ENCODE results near the gene OLFM3. TPM values are rescaled to one million over a fixed set of nuclear protein-coding genes. Genes with fewer than 3 reads are reported as not detected.
A peak's percentile ranks its signal among the peaks of the same experiment; 100 is the strongest.

OLFM3 gene
- polyA plus RNA-seq (ENCODE audit: insufficient read length in 4 of 4): 10 to 100 TPM in 3 of 4 donors, 1 to 10 TPM in 1; 1.2 to 31.6 (median 26.1) TPM

GRCh38 chr1:101996825-101997465, at the start of gene OLFM3:
OLFM3 (minus strand) TSS chr1:101996926.
- DNase-seq (ENCODE audit: low read depth in 4 of 4, low spot score in 3 of 4): peak in 3 of 4 donors; percentile 29 to 55 (median 46)

- DNase-seq (ENCODE audit: low read depth in 4 of 4, low spot score in 3 of 4): no peak
Observed at GRCh38 chr1:102045752-102046151, 49.0 kb upstream of the OLFM3 start.

DNA sequence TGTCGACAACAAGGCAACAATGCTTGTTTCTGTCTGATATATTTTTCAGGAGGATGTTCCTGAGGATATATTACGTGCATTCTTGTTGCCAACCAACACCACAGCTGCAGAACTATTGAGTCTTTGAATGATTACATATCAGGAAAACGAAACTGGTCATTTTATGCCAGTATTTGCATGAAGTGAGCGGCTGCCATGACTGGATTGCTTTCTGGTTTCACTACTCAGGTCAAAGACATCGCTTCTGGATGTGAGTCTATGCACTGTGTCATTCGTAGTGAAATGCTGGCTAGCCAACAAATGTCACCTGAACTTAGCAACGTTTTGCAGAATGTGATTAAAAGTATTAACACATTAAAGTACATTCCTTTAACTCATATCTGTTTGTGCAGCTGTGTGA, 35.8 kb upstream of the OLFM3 start:
- DNase-seq (ENCODE audit: low read depth in 4 of 4, low spot score in 3 of 4): no peak

DNA sequence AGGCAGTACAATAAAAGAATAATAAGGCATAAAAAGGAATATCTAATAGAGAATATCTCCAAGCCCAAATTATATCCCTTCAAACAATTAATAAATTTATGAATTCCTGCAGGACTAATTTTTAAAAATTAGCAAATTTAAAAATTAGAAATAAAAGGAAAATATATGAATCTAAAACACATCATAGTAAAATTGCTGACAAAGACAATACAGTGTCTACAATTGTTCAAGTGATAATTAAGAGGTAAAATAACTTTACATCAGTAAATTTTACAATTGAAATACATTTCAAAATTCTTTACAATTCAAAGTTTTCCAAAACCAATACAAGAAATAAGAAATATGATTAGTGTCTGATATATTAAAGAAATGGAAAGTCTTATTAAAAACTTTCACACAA, 22.8 kb upstream of the OLFM3 start:
- no peak for DNase-seq (ENCODE audit: low read depth in 4 of 4, low spot score in 3 of 4)

DNA sequence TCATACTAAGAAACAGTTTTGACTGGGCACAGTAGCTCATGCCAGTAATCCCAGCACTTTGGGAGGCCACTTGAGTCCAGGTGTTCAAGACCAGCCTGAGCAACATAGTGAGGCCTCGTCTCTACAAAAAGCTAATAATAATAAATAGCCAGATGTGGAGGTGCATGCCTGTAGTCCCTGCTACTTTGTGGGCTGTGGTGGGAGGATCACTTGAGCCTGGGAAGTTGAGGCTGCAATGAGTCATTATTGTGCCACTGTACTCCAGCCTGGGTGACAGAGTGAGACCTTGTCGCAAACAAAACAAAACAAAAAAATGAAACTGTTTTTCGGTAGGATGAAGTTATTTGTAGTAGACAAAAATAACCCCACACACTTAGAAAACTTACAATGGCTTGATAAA, 19.0 kb upstream of the OLFM3 start:
- DNase-seq (ENCODE audit: low read depth in 4 of 4, low spot score in 3 of 4): no peak

- DNase-seq (ENCODE audit: low read depth in 4 of 4, low spot score in 3 of 4): no peak
Observed at GRCh38 chr1:102002057-102002456, 5.3 kb upstream of the OLFM3 start.

GRCh38 chr1:101995984-101996745, 561 bp downstream of the OLFM3 start:
- DNase-seq (ENCODE audit: low read depth in 4 of 4, low spot score in 3 of 4): no peak

DNA sequence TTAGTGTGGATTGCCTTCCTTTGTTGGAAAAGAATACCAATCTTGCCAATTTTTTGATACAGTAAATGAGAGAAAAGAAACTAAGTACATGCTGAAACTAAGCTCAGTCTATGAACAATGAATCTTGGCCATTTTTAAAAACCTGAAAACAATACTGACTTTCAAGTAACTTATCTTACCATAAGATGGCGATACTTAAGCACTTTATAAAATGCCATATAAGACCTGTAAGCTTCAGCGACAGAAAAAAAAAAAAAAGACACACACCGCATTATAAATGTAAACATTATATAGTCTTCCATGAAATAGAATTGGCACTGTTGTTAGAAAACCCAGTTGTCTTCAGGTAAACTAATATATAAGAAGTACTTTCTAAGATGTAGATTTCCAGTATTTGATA, 3.0 kb downstream of the OLFM3 start:
- DNase-seq (ENCODE audit: low read depth in 4 of 4, low spot score in 3 of 4): no peak

- no peak for DNase-seq (ENCODE audit: low read depth in 4 of 4, low spot score in 3 of 4)
Observed at GRCh38 chr1:101992821-101993575, 3.7 kb downstream of the OLFM3 start.

DNA sequence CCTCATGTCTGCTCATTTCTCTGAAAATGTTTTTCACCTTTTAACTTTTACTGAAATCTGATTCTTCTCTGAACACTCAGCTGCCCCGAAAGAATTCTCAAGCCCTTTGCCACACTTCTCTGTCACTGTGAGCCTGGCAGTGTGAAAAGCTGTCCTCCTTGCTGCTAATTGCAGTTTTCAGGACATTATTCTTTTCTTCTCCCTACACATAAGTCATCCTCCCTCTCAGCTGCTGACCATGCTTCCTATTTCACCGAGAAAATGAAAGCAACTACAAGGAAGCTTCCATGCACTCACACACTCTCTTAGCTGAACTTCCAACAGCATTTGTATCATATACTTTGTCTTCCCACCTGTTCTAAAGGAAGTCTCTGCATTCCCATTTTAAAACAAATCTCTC, 15.8 kb downstream of the OLFM3 start:
- peak in 1 of 4 donors; percentile 12 for DNase-seq (ENCODE audit: low read depth in 4 of 4, low spot score in 3 of 4)

- no peak for DNase-seq (ENCODE audit: low read depth in 4 of 4, low spot score in 3 of 4)
Observed at GRCh38 chr1:101977266-101977665, 19.5 kb downstream of the OLFM3 start.

DNA sequence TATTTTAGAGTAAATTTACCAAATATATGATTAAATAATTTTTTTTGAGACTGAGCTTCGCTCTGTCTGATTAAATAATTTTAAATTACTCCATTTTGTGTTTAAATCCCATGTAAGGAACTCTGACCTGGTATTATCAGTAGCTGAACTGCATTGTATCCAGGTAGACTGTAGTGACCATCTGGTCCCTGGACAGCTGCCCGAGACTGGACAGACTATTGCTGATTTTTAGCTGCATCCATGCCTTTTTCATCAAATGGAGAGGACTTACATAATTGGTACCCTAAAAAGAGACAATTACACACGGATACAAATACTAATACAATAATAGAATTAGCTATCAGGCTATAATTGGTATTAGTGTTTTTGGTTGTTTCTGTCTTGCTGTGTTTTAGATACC, 20.6 kb downstream of the OLFM3 start:
- DNase-seq (ENCODE audit: low read depth in 4 of 4, low spot score in 3 of 4): no peak

DNA sequence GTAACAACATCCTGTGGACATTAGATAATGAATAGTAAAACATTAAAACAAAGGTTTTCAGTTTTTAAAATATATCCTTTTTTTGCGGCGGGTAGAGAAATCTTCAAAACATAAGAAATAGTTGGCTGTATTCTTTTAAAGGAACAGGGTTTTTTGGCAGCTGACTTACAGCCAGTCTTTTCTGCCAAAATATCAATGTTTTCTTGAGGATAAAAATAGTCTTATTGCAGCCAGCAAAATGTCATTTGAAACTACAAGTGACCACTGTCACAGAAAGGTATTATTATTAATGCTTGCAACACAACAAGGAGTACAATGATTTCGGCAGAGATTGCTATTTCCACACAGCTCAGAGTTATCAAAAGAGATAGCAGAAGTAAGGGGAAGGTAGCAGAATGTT, 21.4 kb downstream of the OLFM3 start:
- no peak for DNase-seq (ENCODE audit: low read depth in 4 of 4, low spot score in 3 of 4)

DNA sequence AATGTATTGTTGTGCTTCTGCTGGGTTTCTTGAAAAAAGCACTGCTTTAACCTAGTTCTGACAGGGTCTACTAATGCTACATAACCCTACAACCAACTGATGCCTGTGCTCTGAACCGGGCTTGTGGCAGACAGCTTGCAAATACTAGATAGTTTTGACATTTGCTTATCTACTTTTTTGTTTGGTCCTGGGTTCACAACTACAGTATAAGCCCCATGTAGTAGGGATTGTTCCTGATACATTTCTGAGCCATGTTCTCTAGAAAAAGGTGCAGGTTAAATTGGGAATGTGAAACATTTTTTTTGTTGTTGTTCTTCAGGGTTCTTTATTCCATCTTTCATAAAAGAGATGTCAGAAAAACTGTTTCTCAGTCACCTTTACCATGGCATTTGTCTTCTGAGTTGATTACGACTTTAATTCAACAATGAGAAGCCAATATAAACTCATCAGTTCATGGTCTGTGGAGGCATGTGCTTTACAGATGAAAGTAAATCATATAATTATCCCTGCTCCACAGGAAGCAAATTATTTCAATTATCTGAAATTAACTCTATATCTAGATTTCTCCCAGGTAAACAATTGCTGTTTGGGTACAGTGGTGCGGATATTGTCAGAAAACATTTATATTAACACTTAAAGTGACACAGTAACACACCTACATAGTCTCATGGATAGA, 22.0 kb downstream of the OLFM3 start:
- no peak for DNase-seq (ENCODE audit: low read depth in 4 of 4, low spot score in 3 of 4)

- DNase-seq (ENCODE audit: low read depth in 4 of 4, low spot score in 3 of 4): no peak
Observed at GRCh38 chr1:101971304-101971703, 25.4 kb downstream of the OLFM3 start.

DNA sequence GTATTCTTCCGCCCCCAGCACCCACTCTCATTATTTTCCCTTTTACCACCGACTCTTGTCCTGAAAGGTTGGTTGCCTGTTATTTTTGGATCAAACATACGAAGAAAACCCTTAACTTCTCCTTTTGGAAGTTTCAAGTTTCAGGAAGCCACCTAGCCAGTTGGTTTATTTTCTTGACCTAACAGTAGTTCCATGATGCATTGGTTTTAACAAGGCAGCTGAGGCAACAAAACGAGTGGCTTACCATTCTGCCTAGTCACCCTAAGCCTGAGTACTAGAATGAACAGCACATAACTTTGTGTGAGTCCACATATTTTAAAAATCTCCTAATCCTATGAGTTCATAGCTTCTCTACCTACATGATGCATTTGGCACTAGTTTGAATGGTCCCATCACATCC, 28.9 kb downstream of the OLFM3 start:
- DNase-seq (ENCODE audit: low read depth in 4 of 4, low spot score in 3 of 4): no peak

DNA sequence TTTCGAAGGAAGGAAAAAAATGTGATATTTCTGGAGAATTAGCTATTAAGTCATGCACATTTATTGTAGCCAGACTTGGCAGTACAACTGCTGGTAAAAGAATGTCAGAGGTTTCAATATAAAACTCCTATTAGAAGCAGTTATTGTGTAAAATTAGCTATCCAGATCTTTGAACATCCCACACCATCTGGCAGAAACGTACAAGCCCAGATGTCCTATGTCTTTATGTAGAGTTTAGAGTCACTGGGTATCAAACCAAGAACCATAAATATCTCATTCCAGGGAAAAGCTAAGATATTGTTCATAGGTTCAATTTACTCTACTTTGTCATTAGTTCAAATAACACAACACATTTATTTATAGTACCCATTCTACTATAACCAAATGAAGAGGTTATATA, 31.4 kb downstream of the OLFM3 start:
- peak in 1 of 4 donors; percentile 5 for DNase-seq (ENCODE audit: low read depth in 4 of 4, low spot score in 3 of 4)

DNA sequence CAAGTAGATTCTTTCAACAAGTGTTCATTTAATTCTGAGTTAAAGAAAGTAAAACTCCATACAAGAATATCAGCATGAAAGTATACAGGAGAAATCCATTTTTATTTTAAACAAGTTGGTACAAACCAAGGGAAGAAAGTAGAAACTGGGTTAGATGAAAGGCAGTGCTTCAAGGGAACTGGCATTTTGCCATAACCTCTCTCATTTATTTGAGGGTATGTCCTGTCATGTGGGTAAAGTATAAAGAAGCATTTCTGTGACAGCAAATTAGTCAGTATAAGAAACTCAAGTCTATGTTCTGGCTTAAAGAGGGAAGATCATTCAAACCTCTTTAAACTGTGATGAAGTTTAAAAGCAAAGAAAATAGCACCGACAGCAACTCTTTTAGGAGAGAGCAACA, 32.0 kb downstream of the OLFM3 start:
- DNase-seq (ENCODE audit: low read depth in 4 of 4, low spot score in 3 of 4): no peak

DNA sequence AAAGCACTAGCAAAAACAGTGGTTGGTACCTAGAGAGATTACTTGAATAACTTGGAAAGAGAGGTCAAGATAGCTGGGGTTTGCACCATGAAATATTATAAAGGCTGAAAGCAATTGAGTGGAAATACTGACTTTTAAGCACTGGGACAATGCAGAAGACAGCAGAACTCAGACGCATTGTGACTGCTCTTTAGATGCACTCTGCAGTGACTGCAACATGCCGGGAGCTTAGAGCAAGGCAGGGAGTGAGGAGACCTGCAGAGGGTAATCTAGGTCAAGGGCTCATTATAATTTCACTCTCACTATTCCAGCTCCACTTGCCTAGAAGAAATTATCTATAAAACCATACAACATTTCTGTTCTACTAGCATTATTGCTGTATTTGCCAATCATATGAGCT, 36.6 kb downstream of the OLFM3 start:
- no peak for DNase-seq (ENCODE audit: low read depth in 4 of 4, low spot score in 3 of 4)

DNA sequence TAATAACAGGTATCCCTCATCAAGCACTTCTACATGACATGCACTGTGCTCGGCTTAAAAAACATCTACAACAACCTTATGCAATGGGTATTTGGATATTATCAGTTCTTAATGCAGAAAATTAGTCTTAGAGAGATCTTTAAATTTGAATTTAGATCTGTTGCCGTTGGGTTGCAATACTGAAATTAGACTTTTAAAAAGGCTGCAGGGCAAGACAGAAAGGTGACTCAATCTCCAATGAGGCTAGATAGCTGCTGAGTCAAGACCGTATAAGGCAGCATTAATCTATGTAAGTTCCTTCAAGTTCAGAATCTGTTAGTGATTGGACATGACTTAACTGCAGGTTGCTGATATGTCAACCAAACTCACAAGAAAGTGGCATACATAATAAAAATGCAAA, 37.3 kb downstream of the OLFM3 start:
- DNase-seq (ENCODE audit: low read depth in 4 of 4, low spot score in 3 of 4): no peak

DNA sequence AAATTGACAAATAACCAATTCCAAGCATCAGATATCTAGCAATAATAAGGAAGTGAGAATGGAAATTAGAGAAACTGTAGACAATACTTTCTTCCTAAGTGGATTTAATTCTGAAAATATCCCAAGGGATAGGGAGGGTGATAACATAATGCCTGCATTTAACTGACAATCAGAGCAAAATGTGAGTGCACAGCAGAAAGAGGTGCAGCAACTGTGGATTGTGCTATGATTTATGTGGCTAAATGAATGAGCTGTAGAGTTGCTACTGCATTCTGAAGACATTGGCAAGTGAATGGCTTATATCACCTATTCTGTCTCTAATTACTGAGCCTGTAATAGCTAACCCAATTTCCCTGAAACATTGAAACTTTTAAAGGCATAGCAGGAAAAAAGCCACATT, 39.0 kb downstream of the OLFM3 start:
- DNase-seq (ENCODE audit: low read depth in 4 of 4, low spot score in 3 of 4): no peak

Data from left renal pelvis (tissue), 4 donors.